Coronary artery (tissue), 2 donors: ENCODE data around the gene MRTFA.

Experiments used
- DNase-seq: peaks from one replicate; pipeline ENCODE4 v3.0.0-alpha.2; 2017; ENCODE audit warnings: low spot score
- H3K27ac ChIP-seq, 2 donors: fragments of 200-600 bp; sonication (generic); one replicate each; pipeline ENCODE4 v1.5.1; 2016 to 2019
- H3K4me3 ChIP-seq: fragments of 200-600 bp; sonication (generic); 2 replicates; pipeline ENCODE4 v1.5.1; 2016; ENCODE audit warnings: mild to moderate bottlenecking, moderate library complexity
- TF ChIP-seq, protein P1 (sequence below): fragments of 200-600 bp; sonication (generic); IDR thresholded peaks from one replicate; pipeline ENCODE4 v1.5.1; 2019; ENCODE audit warnings: antibody characterized with exemption

Gene MRTFA

GRCh38 chr22:40428796-40429195, 207.7 kb downstream of the MRTFA start:
- Histone ChIP-seq H3K27ac (no peak overlapping the region), H3K4me3 (no peak overlapping the region)
- TF ChIP-seq, protein P1, sequence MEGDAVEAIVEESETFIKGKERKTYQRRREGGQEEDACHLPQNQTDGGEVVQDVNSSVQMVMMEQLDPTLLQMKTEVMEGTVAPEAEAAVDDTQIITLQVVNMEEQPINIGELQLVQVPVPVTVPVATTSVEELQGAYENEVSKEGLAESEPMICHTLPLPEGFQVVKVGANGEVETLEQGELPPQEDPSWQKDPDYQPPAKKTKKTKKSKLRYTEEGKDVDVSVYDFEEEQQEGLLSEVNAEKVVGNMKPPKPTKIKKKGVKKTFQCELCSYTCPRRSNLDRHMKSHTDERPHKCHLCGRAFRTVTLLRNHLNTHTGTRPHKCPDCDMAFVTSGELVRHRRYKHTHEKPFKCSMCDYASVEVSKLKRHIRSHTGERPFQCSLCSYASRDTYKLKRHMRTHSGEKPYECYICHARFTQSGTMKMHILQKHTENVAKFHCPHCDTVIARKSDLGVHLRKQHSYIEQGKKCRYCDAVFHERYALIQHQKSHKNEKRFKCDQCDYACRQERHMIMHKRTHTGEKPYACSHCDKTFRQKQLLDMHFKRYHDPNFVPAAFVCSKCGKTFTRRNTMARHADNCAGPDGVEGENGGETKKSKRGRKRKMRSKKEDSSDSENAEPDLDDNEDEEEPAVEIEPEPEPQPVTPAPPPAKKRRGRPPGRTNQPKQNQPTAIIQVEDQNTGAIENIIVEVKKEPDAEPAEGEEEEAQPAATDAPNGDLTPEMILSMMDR: no peak
- no peak for DNase-seq

DNA sequence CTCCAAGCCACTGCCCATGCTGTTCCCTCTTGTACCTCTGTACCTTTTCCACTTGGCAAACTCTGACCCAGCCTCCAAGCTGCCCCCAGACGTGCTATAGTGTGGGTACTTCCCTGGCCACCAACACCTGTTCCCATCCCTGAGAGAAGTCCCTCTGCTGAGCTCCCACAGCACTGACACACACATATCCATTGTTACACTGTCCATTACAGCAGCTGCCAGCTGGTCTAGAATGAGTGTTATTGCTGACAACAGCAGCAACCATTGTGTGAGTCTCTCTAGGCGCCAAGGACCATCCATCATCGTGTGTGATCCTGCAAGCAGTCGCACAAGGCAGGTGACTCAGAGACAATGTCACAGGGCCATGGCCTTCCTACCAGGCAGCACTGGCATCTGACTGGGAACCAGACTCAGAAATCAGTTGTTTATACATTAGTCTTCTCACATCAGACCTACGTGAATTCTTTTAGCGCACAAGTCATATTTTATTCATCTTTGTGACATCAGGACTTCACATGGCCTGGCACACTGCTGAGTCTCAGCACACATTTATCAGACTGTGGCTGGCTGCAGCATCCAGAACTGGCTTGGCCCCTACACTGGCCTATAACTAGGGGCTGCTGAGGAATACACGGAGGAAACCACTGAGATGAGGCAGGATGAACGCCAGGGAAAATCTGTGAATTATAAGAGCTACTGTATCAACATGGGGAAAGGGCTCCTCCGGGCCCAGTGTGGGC, 209.8 kb downstream of the MRTFA start:
- no peak for DNase-seq
- Histone ChIP-seq H3K27ac (peak overlapping the region in 1 of 2 donors; percentile 30), H3K4me3 (no peak overlapping the region)
- TF ChIP-seq, protein P1: no peak

GRCh38 chr22:40425082-40425481, 211.4 kb downstream of the MRTFA start:
- no peak for DNase-seq
- Histone ChIP-seq H3K4me3 (no peak overlapping the region), H3K27ac (no peak overlapping the region)
- TF ChIP-seq, protein P1: no peak

GRCh38 chr22:40423882-40424640, 212.5 kb downstream of the MRTFA start:
- no peak overlapping the region for H3K4me3 ChIP-seq
- DNase-seq: no peak
- H3K27ac ChIP-seq: no peak overlapping the region
- TF ChIP-seq, protein P1: no peak

DNA sequence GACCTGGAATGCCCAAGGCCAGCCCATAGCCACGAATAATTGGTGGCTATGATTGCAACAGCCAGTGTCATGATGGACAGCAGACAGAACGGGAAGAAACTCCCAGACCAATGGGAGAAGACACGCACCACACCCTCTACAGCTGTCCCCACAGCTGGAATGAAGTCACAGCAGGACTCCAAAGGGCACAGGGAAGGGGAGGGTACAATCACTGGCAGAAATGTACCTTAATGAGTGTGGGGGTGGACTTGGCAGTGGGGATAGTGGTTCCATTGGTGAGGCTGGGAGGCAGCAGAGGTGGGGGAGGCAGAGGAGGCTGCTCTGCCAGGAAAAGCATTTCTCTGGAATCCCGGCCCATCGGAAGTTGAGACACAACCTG, 213.2 kb downstream of the MRTFA start:
- DNase-seq: no peak
- H3K4me3 ChIP-seq: no peak overlapping the region
- no peak overlapping the region for H3K27ac ChIP-seq

DNA sequence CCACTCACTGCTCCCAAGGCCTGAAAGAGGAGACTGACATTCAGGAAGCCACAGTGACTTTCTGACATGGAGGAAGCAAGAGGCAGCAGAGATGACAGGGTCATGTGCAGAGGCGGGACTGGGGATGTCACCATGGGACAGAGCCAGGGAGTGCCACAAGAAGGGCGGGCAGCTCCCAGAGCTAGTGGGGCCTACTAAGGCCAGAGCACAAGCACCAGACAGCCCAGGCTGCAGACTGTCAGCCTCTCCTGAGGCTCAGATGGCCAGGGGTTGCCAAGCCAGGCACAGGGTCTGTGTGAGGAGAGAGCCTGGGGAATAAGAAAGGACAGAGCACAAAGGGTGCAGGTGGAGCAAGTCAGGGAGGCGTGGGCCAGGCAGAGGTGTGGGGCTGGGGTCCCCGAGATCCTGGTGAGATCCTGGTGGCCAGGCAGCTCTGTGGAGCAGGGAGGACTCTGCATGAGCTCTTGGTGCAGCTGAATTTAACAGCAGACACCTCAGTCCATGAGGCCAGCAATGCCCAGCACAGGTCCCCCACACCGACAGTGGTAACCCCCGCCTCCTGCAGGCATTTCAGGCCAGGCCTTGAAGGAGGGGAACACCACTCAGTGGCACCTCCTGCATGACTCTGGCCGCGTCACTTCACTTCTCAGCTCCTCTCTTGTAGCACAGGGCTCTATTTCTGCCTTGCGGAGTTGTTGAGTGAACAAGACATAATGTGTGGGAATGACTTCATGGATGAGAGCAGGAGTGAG, 213.8 kb downstream of the MRTFA start:
- TF ChIP-seq, protein P1: no peak
- Histone ChIP-seq H3K27ac (no peak overlapping the region), H3K4me3 (no peak overlapping the region)
- DNase-seq: no peak

More for the DNA sequence above, 213.2 kb downstream of the MRTFA start:
- TF ChIP-seq, protein P1: no peak
